NCI-H526 treated with DMSO at 0.1 percent for 48 hours (cell line): ENCODE measurements around the gene PIK3R6.
"Not testable (repeated sequence)": the region's sequence is repeated elsewhere in the genome, so short reads cannot be mapped to it uniquely, and the experiment has no call there.

Experiments used
- DNase-seq: peaks from one replicate; lab custom pipeline; 2025; lab: John Stamatoyannopoulos, UW

PIK3R6 gene

DNA sequence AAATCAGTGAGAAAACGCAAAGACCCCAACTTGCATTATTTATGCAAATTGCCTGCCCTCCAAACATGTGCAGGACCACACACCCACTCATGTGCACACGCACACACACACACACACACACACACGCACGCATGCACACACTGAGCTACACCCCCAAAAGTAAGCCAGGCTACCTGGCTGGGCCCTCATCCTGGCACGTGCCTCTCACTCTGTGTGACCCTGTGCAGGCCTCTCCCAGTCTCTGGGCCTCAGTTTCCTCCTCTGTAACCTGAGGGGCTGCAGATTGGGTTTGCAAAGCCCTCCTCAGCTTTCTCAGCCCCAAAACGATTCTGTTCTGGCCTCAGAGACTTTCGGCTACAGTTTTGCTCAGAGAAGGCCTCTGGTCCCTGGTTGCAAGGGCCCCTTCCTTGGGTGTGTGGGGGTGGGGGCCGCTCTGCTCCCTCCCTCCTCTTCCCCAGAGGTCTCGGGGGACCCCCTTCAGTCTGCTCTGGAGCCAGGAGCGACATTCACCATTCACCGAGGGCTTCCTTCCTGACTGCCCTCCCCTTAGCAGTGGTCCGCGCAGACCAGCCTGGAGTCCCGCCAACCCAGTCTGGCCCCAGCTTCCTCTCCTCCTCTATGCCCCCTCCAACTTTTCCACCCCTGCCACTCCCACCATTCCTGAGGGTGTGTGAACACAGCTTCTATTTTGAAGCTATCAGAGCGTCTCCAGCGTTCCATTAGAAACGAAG lies 5.4 kb upstream of the PIK3R6 start:
- no peak for DNase-seq

DNA sequence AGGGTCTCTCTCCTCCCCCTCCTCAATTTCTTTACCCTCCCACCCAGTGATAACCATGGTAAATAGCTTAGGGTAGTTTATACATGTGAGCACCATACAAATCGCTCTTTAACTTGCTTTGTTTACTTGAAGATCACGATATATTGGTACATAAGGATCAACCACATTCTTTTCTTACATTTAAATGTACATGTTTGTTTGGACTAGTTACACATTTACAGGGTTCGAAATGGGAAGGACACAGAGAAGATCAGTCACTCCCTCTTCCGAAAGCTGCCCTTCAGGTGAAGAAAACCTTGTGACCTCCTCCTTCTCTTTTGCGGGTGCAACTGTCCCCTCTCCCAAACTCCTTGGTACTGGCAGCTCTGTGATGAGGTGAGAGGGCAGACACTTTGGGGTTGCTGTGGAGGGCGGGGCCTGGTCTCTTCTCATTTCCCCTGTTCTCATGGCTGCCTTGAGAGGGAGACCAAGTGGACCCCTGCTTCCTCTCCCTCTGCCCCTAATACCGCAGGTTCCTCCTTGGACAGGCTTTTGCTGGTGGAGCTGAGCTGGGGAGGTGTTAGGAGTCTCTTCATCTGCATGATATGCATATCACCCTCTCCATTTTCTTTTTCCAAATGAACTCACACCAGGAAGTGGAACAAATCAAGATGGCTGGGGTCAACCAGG lies 4.7 kb upstream of the PIK3R6 start:
- no peak for DNase-seq

DNA sequence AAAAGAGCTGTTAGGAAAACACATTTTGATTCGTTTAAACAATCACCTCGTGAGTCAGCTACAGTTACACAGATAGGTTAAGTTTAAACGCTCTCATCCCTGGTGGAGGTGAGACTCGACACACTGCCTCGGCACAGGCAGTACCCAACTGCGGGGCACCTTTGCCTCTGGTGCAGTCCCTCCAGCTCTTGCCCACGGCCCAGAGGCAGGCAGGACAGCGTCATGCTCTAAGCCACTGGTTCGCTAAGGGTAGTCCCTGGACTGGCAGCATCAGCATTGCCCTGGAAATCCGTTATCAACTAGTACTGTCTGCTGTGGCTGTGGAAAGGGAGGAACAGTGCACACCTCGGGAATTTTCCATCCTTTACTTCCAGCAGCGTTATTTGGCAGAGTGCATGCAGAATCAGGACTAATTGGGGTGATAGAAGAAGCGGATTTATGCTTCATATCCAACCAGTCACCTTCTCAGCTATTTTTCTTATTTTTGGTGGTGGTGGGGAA lies 3.7 kb upstream of the PIK3R6 start:
- DNase-seq = no peak

- DNase-seq = no peak
Measured at GRCh38 chr17:8870406-8871040, 3.0 kb upstream of the PIK3R6 start.

- DNase-seq = no peak
Measured at GRCh38 chr17:8869114-8869815, 1.8 kb upstream of the PIK3R6 start.

DNA sequence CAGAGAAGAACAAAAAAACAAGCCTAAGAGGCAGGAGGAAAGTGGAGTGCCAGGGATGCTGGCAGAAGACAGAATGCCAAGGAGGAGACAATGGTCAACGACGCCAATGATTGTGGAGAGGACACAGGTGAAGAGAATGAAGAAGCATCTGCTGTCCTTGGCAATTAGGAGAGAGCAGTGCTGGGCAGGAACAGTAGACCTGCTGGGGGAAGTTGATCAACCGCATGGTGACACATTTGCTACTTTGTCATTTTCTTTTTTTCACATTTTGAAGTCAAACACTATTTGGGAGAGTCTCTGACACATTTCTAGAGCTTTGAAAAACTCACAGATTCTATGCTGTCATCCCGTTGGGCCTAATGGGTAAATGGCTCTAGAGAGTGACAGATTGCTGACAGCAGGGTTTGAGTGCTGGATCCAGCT lies 1.1 kb upstream of the PIK3R6 start:
- DNase-seq = no peak

- DNase-seq = no peak
Measured at GRCh38 chr17:8868092-8868491, 618 bp upstream of the PIK3R6 start.

DNA sequence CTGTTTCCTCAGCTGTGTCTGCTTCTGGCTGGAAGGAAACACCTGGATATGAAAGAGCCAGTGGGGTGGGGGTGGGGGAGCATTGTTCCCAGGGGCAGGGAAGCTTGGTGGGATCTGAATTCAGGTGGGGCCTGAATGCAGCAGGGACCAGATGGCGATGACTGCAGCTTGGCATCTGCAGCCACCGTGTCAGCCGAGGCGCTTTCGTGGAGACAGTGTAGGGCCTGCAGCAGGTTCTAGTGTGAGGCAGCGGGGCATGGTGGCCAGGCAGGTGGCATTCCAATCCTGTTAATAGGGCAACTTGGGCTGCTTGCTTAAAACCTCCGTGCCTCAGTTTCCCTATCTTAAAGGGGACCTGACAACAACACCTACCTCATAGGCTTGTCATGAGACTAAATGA lies 1.7 kb downstream of the PIK3R6 start:
- DNase-seq = no peak

GRCh38 chr17:8865385-8865784 lies 2.1 kb downstream of the PIK3R6 start:
- DNase-seq = no peak

- DNase-seq = no peak
Measured at GRCh38 chr17:8862213-8863056, 5.0 kb downstream of the PIK3R6 start.

DNA sequence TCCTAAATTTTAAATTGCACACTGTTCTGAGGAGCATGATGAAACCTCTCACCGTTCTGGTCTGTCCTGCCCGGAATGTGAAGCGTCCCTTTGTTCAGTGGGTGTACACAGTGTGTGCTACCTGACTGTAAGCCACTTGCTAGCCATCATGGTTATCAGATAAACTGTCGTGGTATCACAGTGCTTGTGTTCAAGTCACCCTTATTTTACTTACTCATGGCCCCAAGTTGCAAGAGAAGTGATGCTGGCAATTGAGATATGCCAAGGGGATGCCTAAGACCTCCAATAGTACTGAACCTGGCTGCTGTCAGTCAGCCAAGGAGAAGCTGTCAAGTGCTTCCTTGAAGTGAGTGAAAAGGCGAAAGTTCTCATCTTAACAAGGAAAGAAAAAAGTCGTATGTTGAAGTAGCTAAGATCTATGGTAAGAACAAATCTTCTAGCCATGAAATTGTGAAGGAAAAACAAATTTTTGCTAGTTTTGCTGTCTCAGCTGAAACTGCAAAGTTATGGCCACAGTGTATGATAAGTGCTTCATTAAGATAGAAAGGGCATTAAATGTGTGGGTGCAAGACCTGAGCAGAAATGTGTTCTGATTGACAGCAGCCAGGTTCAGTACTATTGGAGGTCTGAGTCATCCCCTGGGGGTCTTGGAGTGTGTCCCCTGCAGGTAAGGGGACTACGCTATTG lies 5.8 kb downstream of the PIK3R6 start:
- no peak for DNase-seq

DNA sequence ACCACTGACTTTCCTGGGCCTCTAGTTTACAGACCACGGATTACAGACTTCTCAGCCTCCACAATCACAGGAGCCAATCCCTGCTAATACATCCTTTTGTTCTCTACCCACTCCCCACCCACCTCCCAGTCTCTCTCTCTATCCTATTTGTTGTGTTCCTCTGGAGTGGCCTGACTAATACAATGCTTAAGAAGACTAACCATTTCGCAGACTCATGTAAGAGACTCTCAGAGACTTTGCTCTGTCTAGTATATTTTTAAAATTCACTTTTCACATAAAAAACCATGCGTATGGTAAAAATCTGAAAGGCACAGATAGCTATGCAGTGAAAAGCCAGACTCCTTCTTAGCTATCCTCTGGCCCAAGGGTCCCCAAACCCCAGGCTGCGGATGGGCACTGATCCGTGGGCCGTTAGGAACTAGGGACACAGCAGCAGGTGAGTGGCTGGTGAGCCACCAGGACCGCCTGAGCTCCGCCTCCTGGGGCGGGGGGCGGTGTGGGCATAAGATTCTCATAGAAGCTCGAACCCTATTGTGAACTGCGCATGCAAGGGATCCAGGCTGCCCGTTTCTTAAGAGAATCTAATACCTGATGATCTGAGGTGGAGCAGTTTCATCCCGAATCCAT lies 7.6 kb downstream of the PIK3R6 start:
- DNase-seq = no peak

- DNase-seq = no peak
Measured at GRCh38 chr17:8859027-8859803, 8.3 kb downstream of the PIK3R6 start.

DNA sequence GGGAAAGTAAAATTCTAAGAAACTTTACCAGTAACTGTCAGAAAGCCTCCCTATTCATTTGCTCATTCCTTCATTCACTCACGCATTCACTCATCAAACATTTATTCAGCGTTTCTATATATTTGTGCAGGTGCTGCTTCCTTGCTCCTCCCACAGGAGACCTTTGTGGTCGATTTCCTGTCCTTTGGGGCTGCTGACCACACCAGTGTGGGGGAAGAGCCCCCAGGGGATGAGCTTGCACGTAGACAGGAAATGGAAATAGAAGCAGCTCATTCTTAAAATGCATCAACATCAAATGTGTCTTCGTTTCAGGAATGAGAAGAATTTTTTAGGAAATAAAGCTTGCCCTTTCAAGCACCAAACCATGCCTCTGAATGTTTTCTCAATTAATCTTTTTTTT lies 9.6 kb downstream of the PIK3R6 start:
- DNase-seq = no peak

DNA sequence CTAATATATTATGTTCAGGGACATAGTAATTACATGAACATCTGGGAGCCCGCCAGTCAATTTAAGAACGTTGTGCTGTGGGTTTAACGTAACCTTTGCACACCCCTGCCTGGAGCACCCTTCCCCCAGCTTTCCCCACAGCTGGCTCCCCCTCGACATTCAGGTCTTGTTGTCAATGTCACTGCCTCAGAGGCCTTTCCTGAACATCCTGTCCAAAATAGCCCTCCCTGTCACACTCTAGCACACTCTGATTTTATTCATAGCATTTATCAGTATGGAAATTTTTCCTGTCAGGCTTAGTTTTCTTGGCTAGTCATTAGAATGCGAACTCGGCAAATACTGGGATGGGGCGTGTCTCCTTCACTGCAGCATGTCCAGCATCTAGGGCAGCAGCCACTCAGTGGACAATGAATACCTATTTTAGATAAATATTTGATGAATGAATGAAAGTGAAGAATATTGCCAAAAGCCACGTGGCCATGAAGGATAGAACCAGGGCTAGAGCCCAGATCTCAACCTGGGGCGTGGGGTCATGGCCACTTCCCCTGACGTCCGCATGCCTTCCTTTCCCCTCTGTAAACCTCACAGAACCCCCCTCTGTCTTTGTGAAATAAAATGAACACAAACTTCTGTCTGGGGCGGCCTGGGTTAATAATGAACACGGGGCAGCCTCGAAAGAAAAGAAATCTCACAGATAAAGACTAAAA lies 10.5 kb downstream of the PIK3R6 start:
- no peak for DNase-seq

DNA sequence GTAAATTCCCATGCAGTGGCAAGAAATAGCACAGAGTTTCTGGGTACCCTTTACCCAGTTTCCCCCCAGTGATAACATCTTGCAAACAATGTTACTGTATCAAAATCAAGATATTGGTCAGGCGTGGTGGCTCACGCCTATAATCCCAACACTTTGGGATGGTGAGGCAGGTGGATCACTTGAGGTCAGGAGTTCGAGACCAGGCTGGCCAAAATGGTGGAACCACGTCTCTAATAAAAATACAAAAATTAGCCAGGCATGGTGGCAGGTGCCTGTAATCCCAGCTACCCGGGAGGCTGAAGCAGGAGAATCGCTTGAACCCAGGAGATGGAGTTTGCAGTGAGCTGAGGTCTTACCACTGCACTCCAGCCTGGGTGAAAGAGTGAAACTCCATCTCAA lies 11.3 kb downstream of the PIK3R6 start:
- not testable (repeated sequence) for DNase-seq

- DNase-seq = no peak
Measured at GRCh38 chr17:8855477-8856204, 11.8 kb downstream of the PIK3R6 start.

DNA sequence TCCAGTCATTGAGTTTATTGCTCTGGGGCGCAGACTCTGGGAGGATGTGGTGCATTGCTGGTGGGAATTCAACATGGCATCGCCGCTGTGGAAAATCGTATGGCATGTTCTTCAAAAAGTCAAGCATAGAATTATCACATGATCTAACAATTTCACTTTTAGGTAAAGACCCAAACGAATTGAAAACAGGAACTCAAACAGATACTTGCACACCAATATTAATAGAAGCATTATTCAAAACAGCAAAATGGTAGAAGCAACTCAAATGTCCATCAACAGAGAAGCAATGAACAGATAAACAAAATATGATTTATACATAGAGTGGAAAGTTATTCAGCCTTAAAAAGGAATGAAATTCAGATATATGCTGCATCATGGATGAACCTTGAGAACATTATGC lies 15.9 kb downstream of the PIK3R6 start:
- no peak for DNase-seq
